Activated T-helper 1 cell treated with Interleukin-2 at 50 U/mL for 16 hours (primary cell): ENCODE data around the gene UTP15.

Experiments
- DNase-seq: peaks from one replicate; pipeline ENCODE4 v3.0.0-alpha.2; 2020; ENCODE audit warnings: low read depth

UTP15 gene

DNA sequence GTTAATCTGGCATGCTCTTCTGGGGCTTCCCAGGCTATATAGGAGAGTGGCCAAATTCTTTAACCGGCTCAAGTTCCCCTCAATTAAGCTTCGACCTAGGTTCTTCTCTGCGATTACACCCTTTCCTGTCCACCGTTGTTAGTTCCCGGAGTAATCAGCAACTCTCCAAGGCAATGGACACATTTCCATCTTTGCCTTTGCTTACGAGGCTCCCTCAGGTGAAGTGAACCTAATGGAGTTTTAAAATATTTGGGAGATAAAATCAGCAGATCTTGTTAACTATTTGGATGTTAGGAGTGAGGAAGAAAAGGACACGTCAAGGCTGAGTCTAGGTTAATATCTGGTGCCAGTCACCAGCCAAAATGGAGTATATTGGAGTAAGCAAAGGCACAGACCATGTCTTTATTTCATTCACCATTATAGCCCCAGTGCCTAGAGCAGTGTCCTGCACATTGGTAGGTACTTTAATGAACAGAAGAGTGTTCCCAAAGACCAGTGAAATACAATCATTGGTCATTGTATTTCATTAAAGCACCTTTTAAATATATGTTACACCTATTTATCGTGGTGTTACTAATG is 515 bp downstream of the UTP15 start:
- DNase-seq, result no peak

- no peak for DNase-seq
Observed at GRCh38 chr5:73582285-73583145, 17.0 kb downstream of the UTP15 start.

GRCh38 chr5:73587923-73588322 is 22.4 kb downstream of the UTP15 start:
- DNase-seq, result no peak

DNA sequence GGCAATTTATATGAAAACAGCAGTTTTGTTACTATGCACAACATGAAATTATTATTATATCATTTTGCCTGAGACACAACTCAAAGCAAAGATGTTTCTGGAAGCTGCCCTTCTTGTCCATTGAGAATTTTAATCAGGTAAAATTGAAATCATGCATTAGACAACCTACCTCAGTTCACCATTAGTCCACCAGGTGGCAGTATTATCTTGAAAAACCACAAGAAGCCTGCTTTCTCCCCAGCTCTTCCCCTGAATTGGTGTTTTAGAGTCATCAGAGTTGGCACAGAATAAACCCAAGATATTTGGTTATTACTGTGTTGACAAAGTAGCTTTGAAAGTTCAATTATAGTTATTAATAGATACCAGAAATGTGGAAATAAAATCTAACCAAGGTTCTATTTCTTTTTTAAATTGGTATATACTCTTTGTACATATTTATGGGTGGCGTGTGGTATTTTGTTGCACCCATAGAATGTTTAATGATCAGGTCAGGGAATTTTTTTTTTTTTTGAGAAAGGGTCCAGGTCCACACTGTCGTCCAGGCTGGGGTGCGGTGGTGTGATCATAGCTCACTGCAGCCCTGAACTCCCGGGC is 25.7 kb downstream of the UTP15 start:
- no peak for DNase-seq

GRCh38 chr5:73591698-73592501 is 26.4 kb downstream of the UTP15 start:
- DNase-seq, result no peak

DNA sequence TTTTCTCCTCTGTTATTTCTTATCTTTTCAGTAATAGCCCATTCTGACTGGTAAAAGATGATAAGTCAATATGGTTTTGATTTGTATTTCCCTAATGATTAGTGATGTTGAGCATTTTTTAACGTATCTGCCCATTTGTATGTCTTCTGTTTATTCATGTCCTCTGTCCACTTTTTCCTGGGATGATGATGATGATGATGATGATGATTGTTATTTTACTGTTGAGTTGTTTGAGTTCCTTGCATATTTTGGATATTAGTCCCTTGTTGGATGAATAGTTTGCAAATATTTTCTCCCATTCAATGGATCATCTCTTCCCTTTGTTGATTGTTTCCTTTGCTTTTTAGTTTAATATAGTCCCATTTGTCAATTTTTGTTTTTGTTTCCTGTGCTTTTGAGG is 27.0 kb downstream of the UTP15 start:
- no peak for DNase-seq

DNA sequence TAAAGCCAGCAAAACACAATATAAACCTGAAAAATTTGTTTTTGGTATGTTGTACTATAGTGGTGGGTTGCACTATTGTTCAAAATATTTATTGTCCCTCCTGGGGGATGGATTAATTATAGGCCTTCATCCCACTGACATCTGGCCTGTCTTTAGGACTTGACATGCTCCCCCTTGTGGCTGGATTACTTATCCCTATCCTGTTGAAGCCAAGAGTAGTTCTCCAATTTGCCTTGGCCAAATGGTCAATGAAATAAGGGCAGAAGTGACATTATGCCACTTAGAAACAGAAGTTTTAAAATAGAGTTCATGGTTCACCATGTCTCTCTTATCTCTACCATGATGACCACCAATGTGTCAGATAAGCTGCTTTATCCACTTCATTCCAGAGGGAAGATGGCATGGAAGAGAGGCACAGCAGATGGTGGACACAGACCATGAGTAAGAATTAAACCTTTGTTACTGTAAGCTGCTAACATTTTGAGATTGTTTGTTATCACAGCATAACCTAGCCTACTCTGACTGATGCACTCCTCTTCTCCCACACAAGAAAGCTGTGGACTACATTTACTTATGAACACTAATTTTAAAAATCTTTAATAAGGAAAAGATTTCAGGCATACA is 31.3 kb downstream of the UTP15 start:
- no peak for DNase-seq

- no peak for DNase-seq
Observed at GRCh38 chr5:73599380-73599779, 33.8 kb downstream of the UTP15 start.

DNA sequence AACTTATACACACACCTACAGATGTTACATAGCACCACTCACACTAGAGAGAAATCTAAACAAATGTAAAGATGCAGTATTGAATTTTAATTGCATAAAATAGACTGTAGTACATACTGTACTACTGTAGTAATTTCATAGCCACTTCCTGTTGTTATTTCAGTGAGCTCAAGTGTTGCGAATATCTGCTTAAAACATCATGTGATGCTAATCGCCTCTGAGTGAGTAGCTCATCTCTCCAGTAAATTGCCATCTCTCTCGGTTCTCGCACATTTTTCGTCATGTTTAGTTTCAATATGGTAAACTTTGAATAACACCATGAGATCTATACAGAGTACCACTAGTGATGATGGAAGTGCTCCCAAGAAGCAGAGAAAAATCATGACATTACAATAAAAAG is 38.5 kb downstream of the UTP15 start:
- no peak for DNase-seq

DNA sequence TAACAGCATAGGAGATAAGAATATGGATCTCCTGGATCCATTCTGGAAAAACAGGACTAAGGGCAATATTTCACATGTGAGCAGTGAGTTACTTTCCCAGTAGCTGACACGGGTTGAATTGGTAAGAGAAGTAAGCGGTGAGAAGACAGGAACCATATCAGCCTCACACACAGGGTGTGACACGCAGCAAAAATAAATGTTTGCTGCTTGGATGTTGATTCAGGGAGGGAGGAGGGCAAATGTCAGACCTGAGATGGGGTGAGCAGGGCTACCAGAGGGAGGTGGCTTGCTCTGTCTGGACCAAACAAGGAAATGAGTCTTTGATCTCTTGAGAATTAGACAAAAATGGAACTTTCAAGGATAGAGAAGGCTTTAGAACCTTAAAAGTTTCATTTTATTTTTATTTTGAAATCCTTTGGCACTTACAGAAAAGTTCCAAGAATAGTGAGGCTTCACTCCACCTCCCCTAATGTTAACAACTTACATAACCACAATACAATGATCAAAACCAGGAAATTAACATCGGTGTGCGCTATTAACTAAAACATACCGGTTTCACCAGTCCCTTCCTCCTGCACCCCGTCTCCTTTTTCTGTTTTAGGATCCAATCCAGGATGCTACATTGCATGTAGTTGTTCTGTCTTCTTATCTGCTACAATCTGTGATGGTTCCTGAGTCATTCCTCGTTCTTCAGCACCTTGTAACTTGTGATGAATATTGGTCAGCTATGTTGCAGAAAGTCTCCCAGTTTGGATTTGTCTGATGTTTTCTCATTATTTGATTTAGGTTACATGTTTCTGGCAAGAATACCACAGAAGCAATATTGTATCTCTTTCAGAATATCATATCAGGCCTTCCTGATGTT is 39.9 kb downstream of the UTP15 start:
- DNase-seq, result no peak

- no peak for DNase-seq
Observed at GRCh38 chr5:73606206-73606753, 40.7 kb downstream of the UTP15 start.

- DNase-seq, result no peak
Observed at GRCh38 chr5:73607228-73607627, 41.7 kb downstream of the UTP15 start.

- DNase-seq, result no peak
Observed at GRCh38 chr5:73612799-73613198, 47.3 kb downstream of the UTP15 start.

- DNase-seq, result no peak
Observed at GRCh38 chr5:73615085-73615484, 49.5 kb downstream of the UTP15 start.

GRCh38 chr5:73615947-73616346 is 50.4 kb downstream of the UTP15 start:
- no peak for DNase-seq

- DNase-seq, result no peak
Observed at GRCh38 chr5:73617510-73618279, 52.2 kb downstream of the UTP15 start.

GRCh38 chr5:73619606-73620333 is 54.2 kb downstream of the UTP15 start:
- no peak for DNase-seq

GRCh38 chr5:73620334-73620687 is 54.8 kb downstream of the UTP15 start:
- DNase-seq, result no peak

DNA sequence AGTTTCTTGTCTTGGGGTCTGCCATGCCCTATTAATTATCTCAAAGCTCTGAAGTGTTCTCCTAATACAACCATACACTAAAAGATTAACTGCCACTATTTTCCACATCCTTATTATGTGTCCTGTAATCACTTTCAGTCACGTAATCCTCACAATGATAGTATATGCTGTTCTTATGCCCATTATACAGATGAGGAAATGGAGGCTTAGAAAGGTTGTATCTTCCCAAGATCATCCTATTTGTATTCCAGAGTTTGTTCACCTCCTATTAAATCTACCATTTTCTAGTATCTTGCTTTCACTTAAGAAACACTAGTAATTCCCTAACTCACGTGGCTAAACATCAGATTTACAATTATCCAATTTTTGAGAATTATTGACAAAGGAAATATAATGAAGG is 57.5 kb downstream of the UTP15 start:
- no peak for DNase-seq
